Caco-2 (cell line): ENCODE data around the gene AK5. TPM values are rescaled to one million over a fixed set of nuclear protein-coding genes. Genes with fewer than 3 reads are reported as not detected.

Experiments used
- BruUV-seq: library from RNA; stranded (reverse); fragments of 400-500 nt; replicated peaks from 2 replicates; lab custom pipeline; 2021; lab: Mats Ljungman, UMichigan
- CTCF ChIA-PET: fragments of 300-600 bp; sonication (Branson Sonifier 250); formaldehyde crosslinking; loops from one replicate; lab custom pipeline; 2022; ENCODE audit warnings: antibody characterized with exemption; lab: Charles Lee
- POLR2A ChIA-PET: fragments of 300-600 bp; sonication (Branson Sonifier 250); formaldehyde crosslinking; loops from one replicate; lab custom pipeline; 2022; ENCODE audit warnings: antibody characterized with exemption; lab: Charles Lee
- DNase-seq, 2 experiments: peaks; one replicate each; pipeline versions ENCODE4 v3.0.0 to v3.0.0-alpha.2; 2020 to 2022
- H3K27me3 ChIP-seq: replicated peaks from 2 replicates; pipeline ENCODE4 v1.6.0; 2011; ENCODE audit warnings: low read length; ENCODE audit not compliant: control insufficient read depth, insufficient read depth
- H3K36me3 ChIP-seq: 2 replicates; pipeline ENCODE4 v1.5.1; 2011; ENCODE audit warnings: low read length; ENCODE audit not compliant: control insufficient read depth, insufficient read depth
- H3K4me1 ChIP-seq: fragments of 250-450 bp; sonication (Bioruptor Pico); 2 replicates; pipeline ENCODE4 v1.5.1; 2020; ENCODE audit warnings: mild to moderate bottlenecking
- H3K4me3 ChIP-seq: 2 replicates; pipeline ENCODE4 v1.5.1; 2011; ENCODE audit warnings: low read depth, mild to moderate bottlenecking, control low read depth, low read length
- H3K9me3 ChIP-seq: fragments of 250-450 bp; sonication (Bioruptor Pico); 2 replicates; pipeline ENCODE4 v1.5.1; 2020; ENCODE audit warnings: mild to moderate bottlenecking, moderate library complexity
- H3K27ac Mint-ChIP-seq: one replicate; pipeline ENCODE4 v1.8.0; 2022; ENCODE audit warnings: mixed read lengths; ENCODE audit not compliant: unreplicated experiment
- H3K27me3 Mint-ChIP-seq: one replicate; pipeline ENCODE4 v1.8.0; 2022; ENCODE audit warnings: mixed read lengths; ENCODE audit not compliant: insufficient read depth, unreplicated experiment
- H3K36me3 Mint-ChIP-seq: one replicate; pipeline ENCODE4 v1.8.0; 2022; ENCODE audit warnings: mild to moderate bottlenecking, mixed read lengths; ENCODE audit not compliant: insufficient read depth, unreplicated experiment
- H3K4me1 Mint-ChIP-seq: one replicate; pipeline ENCODE4 v1.8.0; 2022; ENCODE audit warnings: low read depth, mixed read lengths; ENCODE audit not compliant: unreplicated experiment
- H3K4me3 Mint-ChIP-seq: one replicate; pipeline ENCODE4 v1.8.0; 2022; ENCODE audit warnings: mild to moderate bottlenecking, moderate library complexity, mixed read lengths; ENCODE audit not compliant: unreplicated experiment
- H3K9me3 Mint-ChIP-seq: one replicate; pipeline ENCODE4 v1.8.0; 2022; ENCODE audit warnings: mixed read lengths; ENCODE audit not compliant: unreplicated experiment
- intact Hi-C: fragments of 100-400 bp; cut with micrococcal nuclease; formaldehyde crosslinking; loops from one replicate; pipeline ENCODE4 v1.10.0; 2022; ENCODE audit not compliant: unreplicated experiment
- total RNA-seq: library from RNA; stranded (reverse); gene quantifications from 2 replicates; pipeline ENCODE4 v1.2.3, GENCODE V29; 2022
- TF ChIP-seq, protein P1 (sequence below), 2 experiments: fragments of 200-600 bp in 1 of 2; IDR thresholded peaks; 1 replicate in 1 of 2; 2 replicates in 1 of 2; pipeline versions ENCODE4 v1.5.1 to v1.8.0; 2011 to 2022; ENCODE audit warnings: antibody characterized with exemption in 1 of 2, control low read depth in 1 of 2, inconsistent platforms in 1 of 2, low read depth in 1 of 2, low read length in 1 of 2, mild to moderate bottlenecking in 1 of 2, moderate library complexity in 1 of 2; ENCODE audit not compliant: insufficient read depth in 1 of 2, severe bottlenecking in 1 of 2, unreplicated experiment in 1 of 2

The AK5 gene
- total RNA-seq, 1 experiment from 2014 or later, result not detected

DNA sequence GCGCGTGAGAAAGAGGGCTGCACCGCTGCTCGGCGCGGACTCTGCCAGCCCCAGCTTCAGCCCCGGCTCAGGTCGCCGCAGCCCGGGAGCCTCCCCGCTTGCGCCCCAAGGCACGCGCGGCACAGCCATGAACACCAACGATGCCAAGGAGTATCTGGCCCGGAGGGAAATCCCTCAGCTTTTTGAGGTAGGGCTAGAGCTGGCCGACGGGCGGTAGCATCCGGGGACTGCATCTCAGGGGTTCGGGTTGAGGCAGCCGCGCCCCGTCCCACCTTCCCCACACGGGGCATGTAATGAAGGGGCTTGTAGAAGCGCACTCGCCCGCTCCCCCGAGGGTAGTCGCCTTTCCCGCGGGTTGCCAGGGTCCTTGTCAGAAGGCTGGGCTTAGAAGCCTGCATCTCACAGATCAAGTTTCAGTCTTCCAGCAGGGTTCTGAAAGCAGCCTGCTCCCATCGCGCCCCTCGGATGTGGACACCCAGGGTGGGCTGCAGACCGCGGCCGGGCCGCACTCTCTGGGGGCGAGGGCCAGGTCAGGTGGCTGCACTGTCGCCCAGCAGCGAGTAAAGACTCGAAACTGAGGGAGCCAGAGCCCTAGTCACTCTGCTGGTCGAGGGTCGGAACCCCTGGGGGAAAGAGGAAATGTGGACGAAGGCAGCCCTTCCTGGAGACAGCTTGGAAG is 507 bp downstream of the AK5 start:
- H3K27me3 Mint-ChIP-seq, result peaks cover 25% of the 10 kb centered on the region
- no peaks in the 10 kb centered on the region for H3K36me3 ChIP-seq
- H3K9me3 Mint-ChIP-seq, result no peaks in the 10 kb centered on the region
- H3K9me3 ChIP-seq, result no peaks in the 10 kb centered on the region
- no peak overlapping the region for H3K27ac Mint-ChIP-seq
- H3K4me1 ChIP-seq, result no peaks in the 10 kb centered on the region
- no peaks in the 10 kb centered on the region for H3K36me3 Mint-ChIP-seq
- peak in 1 of 2 experiments; percentile 0 for DNase-seq
- H3K4me3 Mint-ChIP-seq, result peak overlapping the region; percentile 38
- CTCF ChIA-PET, result no interaction called here
- peak overlapping the region; percentile 34 for H3K4me3 ChIP-seq
- H3K4me1 Mint-ChIP-seq, result no peaks in the 10 kb centered on the region
- POLR2A ChIA-PET, result no interaction called here
- intact Hi-C loops, result no loop called here
- no TSS peak for BruUV-seq
- H3K27me3 ChIP-seq, result no peaks in the 10 kb centered on the region; the same call in 1 of the 2 replicates
- TF ChIP-seq, protein P1, sequence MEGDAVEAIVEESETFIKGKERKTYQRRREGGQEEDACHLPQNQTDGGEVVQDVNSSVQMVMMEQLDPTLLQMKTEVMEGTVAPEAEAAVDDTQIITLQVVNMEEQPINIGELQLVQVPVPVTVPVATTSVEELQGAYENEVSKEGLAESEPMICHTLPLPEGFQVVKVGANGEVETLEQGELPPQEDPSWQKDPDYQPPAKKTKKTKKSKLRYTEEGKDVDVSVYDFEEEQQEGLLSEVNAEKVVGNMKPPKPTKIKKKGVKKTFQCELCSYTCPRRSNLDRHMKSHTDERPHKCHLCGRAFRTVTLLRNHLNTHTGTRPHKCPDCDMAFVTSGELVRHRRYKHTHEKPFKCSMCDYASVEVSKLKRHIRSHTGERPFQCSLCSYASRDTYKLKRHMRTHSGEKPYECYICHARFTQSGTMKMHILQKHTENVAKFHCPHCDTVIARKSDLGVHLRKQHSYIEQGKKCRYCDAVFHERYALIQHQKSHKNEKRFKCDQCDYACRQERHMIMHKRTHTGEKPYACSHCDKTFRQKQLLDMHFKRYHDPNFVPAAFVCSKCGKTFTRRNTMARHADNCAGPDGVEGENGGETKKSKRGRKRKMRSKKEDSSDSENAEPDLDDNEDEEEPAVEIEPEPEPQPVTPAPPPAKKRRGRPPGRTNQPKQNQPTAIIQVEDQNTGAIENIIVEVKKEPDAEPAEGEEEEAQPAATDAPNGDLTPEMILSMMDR (IDR thresholded peaks at IDR 0.05; ENCODE audit: insufficient read depth in 1 of 2, low read depth in 1 of 2, low read length in 1 of 2, severe bottlenecking in 1 of 2, unreplicated experiment in 1 of 2), result no peak

DNA sequence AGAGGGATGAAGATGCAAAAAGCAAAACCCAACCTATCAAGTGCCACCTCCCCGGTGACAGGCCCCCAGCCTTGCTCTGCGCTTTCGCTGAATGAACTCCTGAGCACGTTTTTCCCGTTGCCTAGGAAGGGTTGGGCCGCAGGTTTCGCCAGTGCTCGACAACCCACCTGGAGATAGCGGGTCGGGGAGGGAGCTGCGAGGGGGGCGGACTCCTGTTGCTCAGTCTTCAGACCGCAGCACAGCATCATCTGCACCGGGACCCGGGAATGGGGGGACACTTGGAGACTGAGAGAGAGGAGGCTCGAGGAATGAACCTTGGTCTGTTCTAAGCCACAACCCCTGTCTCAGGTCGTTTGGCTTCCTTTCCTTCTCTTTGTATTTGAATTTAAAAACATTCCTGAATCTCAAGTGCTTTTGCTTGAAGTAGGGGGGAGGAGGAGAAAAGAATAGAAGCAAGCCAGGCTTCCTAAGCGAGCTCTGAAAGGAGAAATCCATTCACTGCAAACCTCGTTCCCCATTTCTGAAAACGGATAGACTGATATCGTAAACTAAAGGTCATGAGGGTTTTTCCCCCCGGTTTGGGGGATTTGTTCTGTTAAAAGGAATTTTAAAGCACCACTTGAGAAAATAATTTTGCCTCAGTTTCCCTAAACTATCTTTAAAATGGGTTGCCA is 1.2 kb downstream of the AK5 start:
- no peaks in the 10 kb centered on the region for H3K36me3 Mint-ChIP-seq
- Histone ChIP-seq H3K36me3 (no peaks in the 10 kb centered on the region), H3K4me3 (no peak overlapping the region), H3K9me3 (no peaks in the 10 kb centered on the region), H3K4me1 (no peaks in the 10 kb centered on the region), H3K27me3 (no peaks in the 10 kb centered on the region; the same call in 1 of the 2 replicates)
- TF ChIP-seq, protein P1 (IDR thresholded peaks at IDR 0.05; ENCODE audit: insufficient read depth in 1 of 2, low read depth in 1 of 2, low read length in 1 of 2, severe bottlenecking in 1 of 2, unreplicated experiment in 1 of 2), result no peak
- ChIA-PET POLR2A (no interaction called here), CTCF (no interaction called here)
- H3K27ac Mint-ChIP-seq, result no peak overlapping the region
- peak overlapping the region; percentile 38 for H3K4me3 Mint-ChIP-seq
- DNase-seq, result no peak
- intact Hi-C loops, result no loop called here
- no peaks in the 10 kb centered on the region for H3K9me3 Mint-ChIP-seq
- H3K27me3 Mint-ChIP-seq, result peaks cover 24% of the 10 kb centered on the region
- no TSS peak for BruUV-seq
- no peaks in the 10 kb centered on the region for H3K4me1 Mint-ChIP-seq

DNA sequence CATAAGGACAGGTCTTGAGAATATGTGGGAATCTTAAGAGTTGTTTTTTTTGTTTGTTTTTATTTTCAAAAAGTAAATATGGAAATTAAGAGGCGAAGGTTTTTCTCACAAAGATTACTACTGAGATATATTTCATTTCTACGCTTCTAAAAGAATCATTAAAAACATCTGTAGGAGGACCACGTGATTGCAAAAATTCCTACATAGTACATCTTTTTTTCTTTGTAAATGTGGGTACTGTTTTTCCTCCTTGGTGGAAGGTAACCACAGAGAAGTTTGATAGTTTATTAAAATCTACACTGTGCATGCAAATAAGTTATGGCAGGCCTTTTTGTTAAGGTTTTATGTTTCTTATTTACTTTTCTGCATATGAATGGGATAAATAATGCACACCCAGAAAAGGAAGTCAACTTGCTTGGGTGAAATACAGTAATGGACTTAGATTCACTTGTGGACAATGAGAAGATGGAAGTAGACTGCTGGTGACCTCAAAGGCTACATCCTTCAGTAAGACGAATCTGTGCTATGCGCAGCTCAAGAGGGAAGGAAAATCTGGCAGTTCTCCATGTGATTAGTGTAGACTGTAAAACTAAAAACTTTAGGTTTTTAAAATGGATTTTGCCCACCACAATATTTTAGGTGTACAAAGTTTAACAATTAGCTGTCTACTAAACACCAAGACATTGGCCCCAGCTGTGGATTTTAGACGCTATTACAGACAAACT is 2.0 kb downstream of the AK5 start:
- Mint-ChIP-seq H3K9me3 (no peaks in the 10 kb centered on the region), H3K4me1 (no peaks in the 10 kb centered on the region), H3K4me3 (no peak overlapping the region), H3K36me3 (no peaks in the 10 kb centered on the region), H3K27me3 (peaks cover 18% of the 10 kb centered on the region), H3K27ac (no peak overlapping the region)
- Histone ChIP-seq H3K36me3 (no peaks in the 10 kb centered on the region), H3K27me3 (no peaks in the 10 kb centered on the region; the same call in 1 of the 2 replicates), H3K4me1 (no peaks in the 10 kb centered on the region), H3K9me3 (no peaks in the 10 kb centered on the region), H3K4me3 (no peak overlapping the region)
- no TSS peak for BruUV-seq
- POLR2A ChIA-PET, result no interaction called here
- TF ChIP-seq, protein P1 (IDR thresholded peaks at IDR 0.05; ENCODE audit: insufficient read depth in 1 of 2, low read depth in 1 of 2, low read length in 1 of 2, severe bottlenecking in 1 of 2, unreplicated experiment in 1 of 2), result no peak
- CTCF ChIA-PET, result no interaction called here
- no peak for DNase-seq
- intact Hi-C loops, result no loop called here
